Epithelial cell of proximal tubule (primary cell): ENCODE results near the gene CRAT. TPM values are rescaled to one million over a fixed set of nuclear protein-coding genes. Genes with fewer than 3 reads are reported as not detected.

Experiments
- DNase-seq: peaks from one replicate; pipeline ENCODE4 v3.0.0-alpha.2; 2011; ENCODE audit warnings: low read depth
- H3K4me3 ChIP-seq: 2 replicates; pipeline ENCODE4 v1.5.1; 2011; ENCODE audit warnings: low read depth, mild to moderate bottlenecking, low read length
- CTCF ChIP-seq: conservative IDR thresholded peaks from 2 replicates; pipeline ENCODE4 v1.5.1; 2012; ENCODE audit warnings: low read depth, mild to moderate bottlenecking, low read length
- total RNA-seq: library from RNA; depleted of rRNA; stranded (reverse); fragments of >200 nt; gene quantifications from 2 replicates; pipeline ENCODE4 v1.2.3, GENCODE V29; 2015

The CRAT gene
- total RNA-seq: 27.5 TPM in 2 replicates

- peak within 1 kb of the TSS; percentile 93 for H3K4me3 ChIP-seq
- DNase-seq: peak; percentile 49
- TF ChIP-seq CTCF: no peak
Measured at GRCh38 chr9:129110740-129111527, at the start of gene CRAT, which contains the start of gene PTPA. TSS of gene CRAT (minus strand) at chr9:129110793. CDS start at chr9:129110509, 284 bp downstream. TSS of gene PTPA (plus strand) at chr9:129111415. CDS start at chr9:129111601, 186 bp downstream.

DNA sequence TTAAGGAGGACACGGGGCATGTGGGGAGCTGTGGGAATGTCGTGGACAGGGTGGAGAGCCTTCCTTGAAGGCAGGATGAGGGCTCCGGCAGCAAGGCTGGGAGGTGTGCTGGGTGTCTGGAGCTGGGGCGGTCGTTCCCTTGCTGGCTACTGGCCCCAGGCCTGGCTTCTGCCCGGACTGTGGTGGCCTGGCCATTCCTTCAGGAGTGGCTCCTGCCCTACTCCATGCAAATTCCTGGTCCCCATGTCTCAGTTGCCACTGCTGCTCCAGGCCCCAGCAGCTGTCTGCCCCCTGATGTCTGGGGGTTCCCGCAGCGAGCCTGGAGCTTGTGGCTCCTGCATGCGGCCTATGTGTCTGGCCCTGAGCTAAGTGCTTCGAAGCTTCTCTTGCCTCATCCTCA is 45.6 kb upstream of the CRAT start:
- TF ChIP-seq CTCF: no peak
- H3K4me3 ChIP-seq: no peak overlapping the region
- DNase-seq: no peak

DNA sequence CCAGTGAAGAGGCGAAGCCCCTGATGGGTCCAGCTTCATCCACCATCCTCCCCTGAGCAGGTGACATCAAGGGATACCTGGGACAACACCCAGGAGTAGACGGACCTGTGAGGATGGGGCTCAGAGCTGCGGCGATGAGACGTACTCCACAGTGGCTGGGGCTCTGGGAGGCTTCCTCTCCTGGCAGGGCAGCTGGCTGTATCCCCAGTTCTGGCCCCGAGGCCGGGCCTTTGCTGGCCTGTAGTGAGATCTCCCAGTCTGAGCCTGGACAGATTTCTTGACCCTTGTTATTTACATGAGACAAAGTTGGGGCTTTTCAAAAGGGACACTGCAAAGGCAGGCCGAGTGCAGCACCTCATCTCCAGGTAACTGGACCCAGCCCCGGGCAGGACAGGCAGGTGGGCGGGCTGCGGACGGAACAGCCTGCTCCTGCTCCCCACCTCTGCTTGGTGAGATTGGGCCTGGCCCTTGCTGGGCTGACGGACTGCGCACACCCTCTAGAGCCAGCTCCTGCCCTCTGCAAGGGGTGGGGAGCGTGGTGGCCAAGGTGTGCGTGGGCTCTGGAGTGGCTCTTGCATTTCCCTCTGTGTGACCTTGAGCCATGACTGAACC is 44.4 kb upstream of the CRAT start:
- H3K4me3 ChIP-seq: no peak overlapping the region
- TF ChIP-seq CTCF: no peak
- no peak for DNase-seq

DNA sequence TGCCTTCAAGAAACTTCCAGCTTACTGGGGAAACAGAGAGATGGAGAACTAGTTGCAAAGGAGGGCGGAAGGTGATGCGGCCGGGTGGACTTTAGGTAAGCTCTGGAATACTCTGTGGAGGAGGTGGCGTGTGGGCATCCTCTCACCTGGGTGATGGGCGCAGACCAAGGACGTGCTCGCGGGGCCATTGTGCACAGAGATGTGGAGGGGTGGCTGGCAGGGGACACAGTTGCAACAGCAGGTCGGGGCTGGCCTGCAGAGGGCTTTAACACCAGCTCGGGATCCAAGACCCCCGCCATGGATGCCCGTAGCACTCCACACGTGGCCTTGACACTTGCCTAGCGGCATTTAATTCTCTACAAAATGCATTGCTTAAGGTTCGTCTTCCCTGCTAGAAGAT is 40.9 kb upstream of the CRAT start:
- H3K4me3 ChIP-seq: no peak overlapping the region
- TF ChIP-seq CTCF: no peak
- no peak for DNase-seq

DNA sequence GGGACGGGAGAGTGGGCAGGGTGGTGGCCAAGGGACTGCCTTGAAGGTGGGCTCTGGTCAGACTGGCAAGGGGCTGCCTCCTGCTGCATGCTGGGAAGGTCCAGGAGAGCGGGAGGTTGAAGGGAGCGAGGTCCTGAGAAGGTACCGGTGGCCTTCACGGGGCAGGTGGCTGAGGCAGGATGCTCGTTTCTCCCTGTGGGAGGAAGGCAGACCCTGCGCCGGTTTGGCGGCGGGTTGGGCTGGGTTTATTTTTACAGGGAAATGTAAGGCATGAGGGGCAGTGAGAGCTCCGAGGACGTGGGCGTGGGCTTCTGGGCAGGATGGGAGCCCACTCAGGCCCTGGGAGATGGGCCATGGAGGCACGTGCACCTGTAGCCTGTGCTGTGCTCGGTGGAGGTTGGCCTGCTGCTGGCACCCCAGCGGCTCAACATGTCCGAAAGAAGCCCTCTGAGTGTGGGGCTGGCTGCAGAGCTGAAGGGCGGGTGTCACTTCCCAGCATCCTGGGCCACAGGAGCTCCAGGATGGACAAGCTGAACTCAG is 40.1 kb upstream of the CRAT start:
- no peak for TF ChIP-seq CTCF
- no peak for DNase-seq
- H3K4me3 ChIP-seq: no peak overlapping the region

GRCh38 chr9:129150122-129150521 is 39.5 kb upstream of the CRAT start:
- TF ChIP-seq CTCF: no peak
- H3K4me3 ChIP-seq: no peak overlapping the region
- no peak for DNase-seq

GRCh38 chr9:129149442-129149841 is 38.8 kb upstream of the CRAT start:
- TF ChIP-seq CTCF: no peak
- no peak overlapping the region for H3K4me3 ChIP-seq
- no peak for DNase-seq
